ENCODE results near the gene NR5A1. TPM values are rescaled to one million over a fixed set of nuclear protein-coding genes. Genes with fewer than 3 reads are reported as not detected.

The NR5A1 gene
- total and polyA plus RNA-seq, 11 donors = 0.04 to 0.14 TPM; not detected in 9

- H3K36me3 ChIP-seq = no peaks in the 10 kb centered on the region
- H3K27me3 ChIP-seq = peaks cover 16 to 82% (median 32%) of the 10 kb centered on the region in 9 donors
- ATAC-seq = no peak
- peak in 2 of 5 donors; percentile 12 to 44 for DNase-seq
- intact Hi-C loops (cut with DNase I) = loop anchor here in 1 of 10 donors (5.0 kb wide), 1 partner anchor 65 kb away; the partner anchor contains the start of gene PSMB7
- peaks cover 0 to 9% (median under 1%) of the 10 kb centered on the region in 12 donors for H3K4me1 ChIP-seq
- H3K4me3 ChIP-seq = no peak overlapping the region
- 29 to 65% (median 39%) methylated on average over 8 to 26 of the region's 26 CpGs for WGBS, 4 donors
- H3K27ac ChIP-seq = no peak overlapping the region
- TF ChIP-seq POLR2A (IDR thresholded peaks at IDR 0.05) = no peak
- no peak for TF ChIP-seq CTCF (IDR thresholded peaks at IDR 0.05)
- H3K9me3 ChIP-seq = no peaks in the 10 kb centered on the region
Observed at GRCh38 chr9:124482431-124483031, 24.7 kb downstream of the NR5A1 start.

- peaks cover 14 to 82% (median 32%) of the 10 kb centered on the region in 9 donors for H3K27me3 ChIP-seq
- WGBS, 4 donors = 71 to 78% (median 73%) methylated on average over 6 to 17 of the region's 17 CpGs
- intact Hi-C loops (cut with DNase I) = loop anchor here in 3 of 10 donors (2.0 to 5.0 kb wide), 2 partner anchors 62 to 64 kb away; partner anchors contain the start of gene PSMB7 (in 1 of the 3)
Observed at GRCh38 chr9:124481115-124481514, 26.1 kb downstream of the NR5A1 start.

GRCh38 chr9:124480621-124480981, 26.6 kb downstream of the NR5A1 start:
- intact Hi-C loops (cut with DNase I) = loop anchor here in 3 of 10 donors (2.0 to 5.0 kb wide), 2 partner anchors 62 to 63 kb away; partner anchors contain the start of gene PSMB7 (in 1 of the 3)
- TF ChIP-seq POLR2A (IDR thresholded peaks at IDR 0.05) (no peak), CTCF (IDR thresholded peaks at IDR 0.05) (peak in 9 of 12 donors; percentile 5 to 45 (median 24))
- peak in 3 of 4 donors; percentile 41 to 46 (median 42) for ATAC-seq
- H3K9me3 ChIP-seq = no peaks in the 10 kb centered on the region
- no peak overlapping the region for H3K27ac ChIP-seq
- peaks cover 0 to 15% (median 2%) of the 10 kb centered on the region in 12 donors for H3K4me1 ChIP-seq
- no peaks in the 10 kb centered on the region for H3K36me3 ChIP-seq
- DNase-seq = peak in 2 of 5 donors; percentile 20 to 56
- H3K4me3 ChIP-seq = no peak overlapping the region
- peaks cover 13 to 82% (median 36%) of the 10 kb centered on the region in 9 donors for H3K27me3 ChIP-seq
- 11 to 24% (median 15%) methylated on average over 7 of the region's 7 CpGs for WGBS, 4 donors

More at GRCh38 chr9:124481115-124481514, 26.1 kb downstream of the NR5A1 start:
- ATAC-seq = no peak
- Histone ChIP-seq H3K27ac (no peak overlapping the region), H3K9me3 (no peaks in the 10 kb centered on the region), H3K4me1 (peaks cover 0 to 15% (median 2%) of the 10 kb centered on the region in 12 donors), H3K4me3 (no peak overlapping the region), H3K36me3 (no peaks in the 10 kb centered on the region)
- TF ChIP-seq CTCF (IDR thresholded peaks at IDR 0.05) (no peak), POLR2A (IDR thresholded peaks at IDR 0.05) (no peak)
- peak in 1 of 5 donors; percentile 43 for DNase-seq

- H3K36me3 ChIP-seq = no peaks in the 10 kb centered on the region
- H3K27ac ChIP-seq = no peak overlapping the region
- peaks cover 0 to 15% (median 2%) of the 10 kb centered on the region in 12 donors for H3K4me1 ChIP-seq
- DNase-seq (no peak), ATAC-seq (no peak)
- no peak for TF ChIP-seq CTCF (IDR thresholded peaks at IDR 0.05)
- TF ChIP-seq POLR2A (IDR thresholded peaks at IDR 0.05) = no peak
- no peaks in the 10 kb centered on the region for H3K9me3 ChIP-seq
- no peak overlapping the region for H3K4me3 ChIP-seq
- intact Hi-C loops (cut with DNase I) = loop anchor here in 3 of 10 donors (2.0 to 5.0 kb wide), 3 partner anchors 48 to 63 kb away; partner anchors contain the start of gene PSMB7 (in 1 of the 3)
- 63 to 73% (median 70%) methylated on average over 6 of the region's 6 CpGs for WGBS, 4 donors
- peaks cover 12 to 82% (median 39%) of the 10 kb centered on the region in 9 donors for H3K27me3 ChIP-seq
Observed at GRCh38 chr9:124479947-124480620, 27.1 kb downstream of the NR5A1 start.

Measured in heart left ventricle (tissue), 16 donors.